Measurements from ENCODE around the gene TGFB1I1.

Gene TGFB1I1

DNA sequence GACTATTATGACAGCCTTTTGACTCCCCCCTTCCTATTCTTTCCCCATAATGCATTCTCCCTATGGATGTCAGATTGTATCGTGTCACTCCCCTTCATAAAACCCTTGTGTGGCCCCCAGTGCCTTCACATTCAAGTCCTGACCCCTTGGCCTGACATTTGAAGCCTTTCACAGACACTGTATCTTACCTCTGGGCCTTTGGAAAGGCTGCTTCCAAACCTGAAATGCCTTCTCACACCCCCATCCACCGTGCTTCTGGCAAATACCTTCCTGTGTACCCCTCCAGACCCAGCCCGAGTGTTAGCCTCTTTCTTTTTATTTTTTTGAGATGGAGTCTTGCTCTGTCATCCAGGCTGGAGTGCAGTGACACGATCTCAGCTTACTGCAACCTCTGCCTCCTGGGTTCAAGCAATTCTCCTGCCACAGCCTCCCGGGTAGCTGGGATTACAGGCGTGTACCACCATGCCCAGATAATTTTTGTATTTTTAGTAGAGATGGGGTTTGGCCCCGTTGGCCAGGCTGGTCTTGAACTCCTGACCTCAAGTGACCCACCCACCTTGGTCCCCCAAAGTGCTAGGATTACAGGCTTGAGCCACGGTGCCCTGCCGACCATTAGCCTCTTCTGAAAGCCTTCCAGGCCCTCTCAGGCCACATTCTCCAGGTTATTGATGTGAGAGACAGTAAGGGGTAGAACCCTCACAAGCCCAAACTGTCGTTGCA is 10.6 kb upstream of the TGFB1I1 start:
- Histone ChIP-seq H3K27me3 (no peaks in the 10 kb centered on the region), H3K4me1 (no peaks in the 10 kb centered on the region), H3K4me3 (ENCODE audit: low read depth, low read length) (no peak overlapping the region), H3K9me3 (no peaks in the 10 kb centered on the region), H3K36me3 (no peaks in the 10 kb centered on the region)
- no peak for DNase-seq
- TF ChIP-seq, protein P1, sequence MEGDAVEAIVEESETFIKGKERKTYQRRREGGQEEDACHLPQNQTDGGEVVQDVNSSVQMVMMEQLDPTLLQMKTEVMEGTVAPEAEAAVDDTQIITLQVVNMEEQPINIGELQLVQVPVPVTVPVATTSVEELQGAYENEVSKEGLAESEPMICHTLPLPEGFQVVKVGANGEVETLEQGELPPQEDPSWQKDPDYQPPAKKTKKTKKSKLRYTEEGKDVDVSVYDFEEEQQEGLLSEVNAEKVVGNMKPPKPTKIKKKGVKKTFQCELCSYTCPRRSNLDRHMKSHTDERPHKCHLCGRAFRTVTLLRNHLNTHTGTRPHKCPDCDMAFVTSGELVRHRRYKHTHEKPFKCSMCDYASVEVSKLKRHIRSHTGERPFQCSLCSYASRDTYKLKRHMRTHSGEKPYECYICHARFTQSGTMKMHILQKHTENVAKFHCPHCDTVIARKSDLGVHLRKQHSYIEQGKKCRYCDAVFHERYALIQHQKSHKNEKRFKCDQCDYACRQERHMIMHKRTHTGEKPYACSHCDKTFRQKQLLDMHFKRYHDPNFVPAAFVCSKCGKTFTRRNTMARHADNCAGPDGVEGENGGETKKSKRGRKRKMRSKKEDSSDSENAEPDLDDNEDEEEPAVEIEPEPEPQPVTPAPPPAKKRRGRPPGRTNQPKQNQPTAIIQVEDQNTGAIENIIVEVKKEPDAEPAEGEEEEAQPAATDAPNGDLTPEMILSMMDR (IDR thresholded peaks at IDR 0.05; ENCODE audit: low read depth, low read length), result no peak

DNA sequence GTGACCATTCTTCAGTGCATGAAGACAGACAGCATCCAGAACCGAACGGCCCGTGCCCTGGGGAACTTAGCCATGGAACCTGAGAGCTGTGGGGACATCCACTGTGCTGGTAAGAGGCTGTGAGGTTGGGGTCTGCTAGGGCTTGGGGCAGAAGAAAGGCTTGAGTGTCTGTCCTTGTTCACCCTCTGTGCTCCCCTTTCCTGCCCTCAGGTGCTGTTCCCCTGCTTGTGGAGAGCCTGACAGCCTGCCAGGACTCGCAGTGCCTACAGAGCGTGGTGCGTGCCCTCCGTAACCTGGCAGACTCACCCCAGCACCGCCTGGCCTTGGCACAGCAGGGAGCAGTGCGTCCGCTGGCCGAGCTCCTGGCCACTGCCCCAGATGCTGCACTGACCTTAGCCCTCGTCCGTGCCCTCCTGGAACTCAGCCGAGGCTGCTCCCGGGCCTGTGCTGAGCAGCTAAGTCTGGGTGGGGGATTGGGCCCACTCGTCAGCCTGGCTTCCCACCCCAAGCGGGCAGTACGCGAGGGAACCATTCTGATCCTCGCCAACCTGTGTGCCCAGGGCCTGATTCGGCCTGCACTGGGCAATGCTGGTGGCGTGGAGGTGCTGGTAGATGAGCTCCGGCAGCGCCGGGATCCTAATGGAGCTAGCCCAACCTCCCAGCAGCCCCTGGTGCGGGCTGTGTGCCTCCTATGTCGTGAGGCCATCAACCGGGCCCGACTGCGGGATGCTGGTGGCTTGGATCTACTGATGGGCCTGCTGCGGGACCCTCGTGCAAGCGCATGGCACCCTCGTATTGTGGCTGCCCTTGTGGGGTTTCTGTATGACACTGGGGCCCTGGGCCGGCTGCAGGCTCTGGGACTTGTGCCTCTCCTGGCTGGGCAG is 9.8 kb upstream of the TGFB1I1 start:
- Histone ChIP-seq H3K9me3 (no peaks in the 10 kb centered on the region), H3K27me3 (no peaks in the 10 kb centered on the region), H3K4me1 (no peaks in the 10 kb centered on the region), H3K36me3 (no peaks in the 10 kb centered on the region), H3K4me3 (ENCODE audit: low read depth, low read length) (no peak overlapping the region)
- no peak for DNase-seq
- TF ChIP-seq, protein P1 (IDR thresholded peaks at IDR 0.05; ENCODE audit: low read depth, low read length), result no peak

DNA sequence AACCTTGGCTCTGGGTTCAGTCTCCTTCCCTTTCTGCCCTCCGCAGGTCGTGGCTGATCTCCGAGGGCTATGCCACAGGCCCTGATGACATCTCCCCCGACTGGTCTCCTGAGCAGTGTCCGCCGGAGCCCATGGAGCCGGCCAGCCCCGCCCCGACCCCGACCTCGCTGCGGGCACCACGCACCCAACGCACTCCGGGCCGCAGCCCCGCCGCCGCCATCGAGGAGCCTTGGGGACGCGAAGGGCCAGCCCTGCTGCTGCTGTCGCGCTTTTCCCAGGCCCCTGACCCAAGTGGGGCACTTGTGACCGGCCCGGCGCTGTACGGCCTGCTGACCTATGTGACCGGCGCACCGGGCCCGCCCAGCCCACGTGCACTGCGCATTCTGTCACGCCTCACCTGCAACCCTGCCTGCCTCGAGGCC is 7.6 kb upstream of the TGFB1I1 start:
- Histone ChIP-seq H3K36me3 (no peaks in the 10 kb centered on the region), H3K4me3 (ENCODE audit: low read depth, low read length) (no peak overlapping the region), H3K4me1 (no peaks in the 10 kb centered on the region), H3K27me3 (no peaks in the 10 kb centered on the region), H3K9me3 (no peaks in the 10 kb centered on the region)
- DNase-seq, result no peak
- TF ChIP-seq, protein P1 (IDR thresholded peaks at IDR 0.05; ENCODE audit: low read depth, low read length), result no peak

DNA sequence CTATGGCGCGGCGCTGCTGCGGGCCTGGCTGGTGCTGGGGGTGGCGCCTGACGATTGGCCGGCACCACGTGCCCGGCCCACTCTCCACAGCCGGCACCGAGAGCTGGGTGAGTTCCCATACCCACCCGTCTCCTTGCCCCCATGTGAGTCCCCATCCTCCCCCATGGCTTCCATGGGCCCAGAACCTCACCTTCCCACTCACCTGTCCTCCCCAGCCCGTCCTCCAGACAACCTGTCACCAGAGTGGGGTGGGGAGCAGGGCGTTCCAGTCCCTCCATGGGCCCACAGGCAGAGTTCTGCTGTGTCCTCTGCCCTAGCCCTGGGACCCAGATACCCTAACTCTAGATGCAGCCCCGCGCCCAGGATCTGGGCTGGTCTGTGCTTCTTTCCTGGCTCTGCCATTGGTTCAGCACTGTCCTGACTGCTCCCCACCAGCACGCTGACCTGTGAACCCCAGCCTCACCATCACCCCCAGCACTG is 7.1 kb upstream of the TGFB1I1 start:
- DNase-seq, result no peak
- no peaks in the 10 kb centered on the region for H3K9me3 ChIP-seq
- H3K27me3 ChIP-seq, result no peaks in the 10 kb centered on the region
- no peak overlapping the region for H3K4me3 ChIP-seq (ENCODE audit: low read depth, low read length)
- no peaks in the 10 kb centered on the region for H3K36me3 ChIP-seq
- TF ChIP-seq, protein P1 (IDR thresholded peaks at IDR 0.05; ENCODE audit: low read depth, low read length), result no peak
- H3K4me1 ChIP-seq, result no peaks in the 10 kb centered on the region

GRCh38 chr16:31465788-31466370 is 6.1 kb upstream of the TGFB1I1 start:
- Histone ChIP-seq H3K36me3 (no peaks in the 10 kb centered on the region), H3K4me3 (ENCODE audit: low read depth, low read length) (no peak overlapping the region), H3K4me1 (no peaks in the 10 kb centered on the region), H3K9me3 (no peaks in the 10 kb centered on the region), H3K27me3 (no peaks in the 10 kb centered on the region)
- TF ChIP-seq, protein P1 (IDR thresholded peaks at IDR 0.05; ENCODE audit: low read depth, low read length), result no peak
- DNase-seq, result no peak
